Endothelial cell of umbilical vein (primary cell): ENCODE results near the gene TMEM114. TPM values are rescaled to one million over a fixed set of nuclear protein-coding genes. Genes with fewer than 3 reads are reported as not detected.

Experiments used
- BruUV-seq: library from RNA; stranded (reverse); fragments of 400-500 nt; replicated peaks from 2 replicates; lab custom pipeline; 2021; lab: Mats Ljungman, UMichigan
- CTCF ChIA-PET: fragments of 300-600, 350-600 bp; sonication (Branson Sonifier 250); formaldehyde crosslinking; loops from one replicate; lab custom pipeline; 2021; ENCODE audit warnings: antibody characterized with exemption, inconsistent platforms; lab: Charles Lee
- POLR2A ChIA-PET: fragments of 300-600, 350-600 bp; sonication (Branson Sonifier 250); formaldehyde crosslinking; loops from one replicate; lab custom pipeline; 2021; ENCODE audit warnings: antibody characterized with exemption, inconsistent platforms; lab: Charles Lee
- DNase-seq: peaks from one replicate; pipeline ENCODE4 v3.0.0-alpha.2; 2011; ENCODE audit warnings: low read depth, low spot score
- FAIRE-seq: peaks from 2 replicates; lab custom pipeline; 2011; peaks lifted over from hg19 to GRCh38; lab: Jason Lieb, UNC
- H2AFZ ChIP-seq: 2 replicates; pipeline ENCODE4 v1.6.0; 2012; ENCODE audit warnings: low read depth, low read length, control low read depth, inconsistent platforms
- H3K27ac ChIP-seq: 2 replicates; pipeline ENCODE4 v1.5.1; 2011; ENCODE audit warnings: low read depth, mild to moderate bottlenecking, control low read depth, low read length, moderate library complexity; ENCODE audit not compliant: insufficient read depth
- H3K27me3 ChIP-seq, 2 experiments: 2 replicates each; pipeline versions ENCODE4 v1.6.0 to v1.6.1; 2011; ENCODE audit warnings: low read length in 2 of 2, mixed read lengths in 1 of 2; ENCODE audit not compliant: control insufficient read depth in 2 of 2, insufficient read depth in 2 of 2
- H3K36me3 ChIP-seq, 2 experiments: 2 replicates in 1 of 2; 3 replicates in 1 of 2; pipeline ENCODE4 v1.5.1; 2011; ENCODE audit warnings: low read length in 2 of 2, mild to moderate bottlenecking in 1 of 2, moderate library complexity in 1 of 2; ENCODE audit not compliant: control insufficient read depth in 2 of 2, insufficient read depth in 2 of 2; ENCODE audit errors: extremely low read depth in 1 of 2
- H3K4me1 ChIP-seq: 3 replicates; pipeline ENCODE4 v1.5.1; 2011; ENCODE audit warnings: mild to moderate bottlenecking, low read length; ENCODE audit not compliant: control insufficient read depth, insufficient read depth; ENCODE audit errors: extremely low read depth
- H3K4me2 ChIP-seq: 2 replicates; pipeline ENCODE4 v1.6.1; 2011; ENCODE audit warnings: low read length, control low read depth, mixed read lengths; ENCODE audit not compliant: insufficient read depth
- H3K4me3 ChIP-seq, 3 experiments: fragments of 200-600 bp in 1 of 3; sonication (generic), shearing (Covaris generic) in 1 of 3; replicated peaks in 1 of 3; 2 replicates each; pipeline ENCODE4 v1.5.1; 2011 to 2016; ENCODE audit warnings: control low read depth in 3 of 3, low read length in 3 of 3, mild to moderate bottlenecking in 2 of 3, inconsistent platforms in 1 of 3, low read depth in 1 of 3, moderate library complexity in 1 of 3; ENCODE audit not compliant: insufficient read depth in 1 of 3
- H3K79me2 ChIP-seq: 2 replicates; pipeline ENCODE4 v1.6.0; 2012; ENCODE audit warnings: low read length, inconsistent platforms; ENCODE audit not compliant: control insufficient read depth, insufficient read depth
- H3K9ac ChIP-seq: replicated peaks from 2 replicates; pipeline ENCODE3; 2011; ENCODE audit warnings: low read length, control low read depth; ENCODE audit not compliant: insufficient read depth; ENCODE audit errors: extremely low read depth
- H3K9me1 ChIP-seq: replicated peaks from 3 replicates; pipeline ENCODE4 v1.6.0; 2011; ENCODE audit warnings: mild to moderate bottlenecking, low read length; ENCODE audit not compliant: control insufficient read depth, insufficient read depth; ENCODE audit errors: extremely low read depth
- H3K9me3 ChIP-seq: replicated peaks from 2 replicates; pipeline ENCODE4 v1.5.1; 2012; ENCODE audit warnings: low read length, inconsistent platforms; ENCODE audit not compliant: control insufficient read depth, insufficient read depth
- H4K20me1 ChIP-seq: replicated peaks from 2 replicates; pipeline ENCODE3; 2011; ENCODE audit warnings: mild to moderate bottlenecking, low read length; ENCODE audit not compliant: control insufficient read depth, insufficient read depth; ENCODE audit errors: extremely low read depth
- EZH2 ChIP-seq: IDR thresholded peaks from 2 replicates; pipeline ENCODE4 v1.6.1; 2012; ENCODE audit warnings: borderline replicate concordance, low read depth, mild to moderate bottlenecking, moderate library complexity, low read length, inconsistent platforms; ENCODE audit not compliant: severe bottlenecking
- FOS ChIP-seq: IDR thresholded peaks from 2 replicates; pipeline ENCODE4 v1.6.1; 2011; ENCODE audit warnings: mild to moderate bottlenecking, low read length, moderate library complexity, borderline replicate concordance; ENCODE audit not compliant: insufficient read depth
- GATA2 ChIP-seq: IDR thresholded peaks from 2 replicates; pipeline ENCODE4 v1.7.0; 2011; ENCODE audit warnings: low read depth, mild to moderate bottlenecking, moderate library complexity, mixed read lengths, low read length; ENCODE audit not compliant: insufficient read length, insufficient read depth
- JUN ChIP-seq: IDR thresholded peaks from 2 replicates; pipeline ENCODE4 v1.6.1; 2011; ENCODE audit warnings: borderline replicate concordance, low read depth; ENCODE audit not compliant: insufficient read length, insufficient read depth
- MYC ChIP-seq: IDR thresholded peaks from one replicate; pipeline ENCODE4 v1.6.1; 2011; ENCODE audit warnings: mild to moderate bottlenecking, low read depth, low read length
- POLR2A ChIP-seq: IDR thresholded peaks from 2 replicates; pipeline ENCODE4 v1.6.1; 2012; ENCODE audit warnings: low read depth, mild to moderate bottlenecking, control low read depth, low read length
- POLR2AphosphoS5 ChIP-seq: IDR thresholded peaks from 2 replicates; pipeline ENCODE4 v1.6.1; 2012; ENCODE audit warnings: low read depth, mild to moderate bottlenecking, control low read depth, low read length, moderate library complexity; ENCODE audit not compliant: insufficient read depth
- dilution Hi-C: fragments of 300-500 bp; cut with MboI; formaldehyde crosslinking; loops from one replicate; pipeline ENCODE4 v1.15.0; 2019; ENCODE audit warnings: low sequenced_read_pairs; ENCODE audit not compliant: extremely low pct_ligation_motif_present
- intact Hi-C: fragments of 100-400 bp; cut with micrococcal nuclease; formaldehyde crosslinking; loops from one replicate; pipeline ENCODE4 v1.10.0; 2022
- polyA plus RNA-seq, 4 experiments: library from polyadenylated mRNA; depleted of rRNA in 3 of 4; stranded (reverse) in 3 of 4; unstranded in 1 of 4; fragments of >200 nt; gene quantifications; 2 replicates each; pipeline versions ENCODE4 v1.2.1 to v1.2.3, GENCODE V29; 2011 to 2012; ENCODE audit warnings: missing spikeins in 1 of 4
- total RNA-seq: library from RNA; stranded (reverse); gene quantifications from 2 replicates; pipeline ENCODE4 v1.2.3, GENCODE V29; 2021
- TF ChIP-seq, protein P1 (sequence below), 2 donors: IDR thresholded peaks; 1 replicate in 1 of 2; 2 replicates in 1 of 2; pipeline ENCODE4 v1.5.1; 2011; ENCODE audit warnings: low read length in 2 of 2, mild to moderate bottlenecking in 2 of 2, moderate library complexity in 2 of 2, control low read depth in 1 of 2, inconsistent platforms in 1 of 2, low read depth in 1 of 2; ENCODE audit not compliant: insufficient read depth in 1 of 2; ENCODE audit errors: extremely low read depth in 1 of 2
- TF ChIP-seq, protein P2 (sequence below): IDR thresholded peaks from 2 replicates; pipeline ENCODE4 v1.6.1; 2011; ENCODE audit not compliant: insufficient read depth, insufficient read length

TMEM114 gene
- total and polyA plus RNA-seq, 2 donors (not counting 3 experiments of a cell fraction or from before 2014, with no cell fraction given), result not detected

DNA sequence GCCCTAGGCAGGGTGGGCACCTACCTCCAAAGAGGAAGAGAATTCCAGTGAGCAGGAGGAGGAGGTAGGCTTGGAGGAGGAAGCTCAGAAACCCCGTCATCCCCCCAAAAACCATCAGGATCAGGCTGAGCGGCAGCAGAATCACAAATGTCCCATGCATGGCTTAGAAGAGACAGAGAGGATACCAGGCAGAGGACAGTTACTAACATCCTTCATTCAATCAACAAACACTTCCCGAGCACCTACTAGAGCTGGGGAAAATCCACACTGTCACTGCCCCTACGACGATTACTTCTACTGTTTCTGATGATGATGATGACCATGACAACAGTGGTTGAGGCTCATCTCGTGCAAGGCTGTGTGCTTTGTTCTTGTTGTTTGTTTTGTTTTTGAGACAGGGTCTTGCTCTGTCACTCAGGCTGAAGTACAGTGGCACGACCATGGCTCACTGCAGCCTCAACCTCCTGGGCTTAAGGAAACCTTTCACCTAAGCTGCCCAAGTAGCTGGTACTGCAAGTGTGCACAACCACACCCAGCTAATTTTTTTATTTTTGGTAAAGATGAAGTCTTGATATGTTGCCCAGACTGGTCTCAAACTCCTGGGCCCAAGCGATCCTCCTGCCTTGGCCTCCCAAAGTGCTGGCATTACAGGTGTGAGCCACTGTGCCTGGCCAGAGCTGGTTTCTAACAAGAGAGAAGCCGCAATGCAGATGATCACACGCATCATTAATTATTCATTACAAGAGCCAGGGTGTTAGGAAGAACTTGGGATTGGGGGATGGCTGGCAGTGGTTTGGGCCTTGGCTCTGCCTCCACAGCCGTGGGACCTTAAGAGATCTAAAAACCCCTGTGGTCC is 18.0 kb downstream of the TMEM114 start:
- no peak for FAIRE-seq
- TF ChIP-seq FOS, result no peak
- TF ChIP-seq GATA2, result no peak
- TF ChIP-seq, protein P1, sequence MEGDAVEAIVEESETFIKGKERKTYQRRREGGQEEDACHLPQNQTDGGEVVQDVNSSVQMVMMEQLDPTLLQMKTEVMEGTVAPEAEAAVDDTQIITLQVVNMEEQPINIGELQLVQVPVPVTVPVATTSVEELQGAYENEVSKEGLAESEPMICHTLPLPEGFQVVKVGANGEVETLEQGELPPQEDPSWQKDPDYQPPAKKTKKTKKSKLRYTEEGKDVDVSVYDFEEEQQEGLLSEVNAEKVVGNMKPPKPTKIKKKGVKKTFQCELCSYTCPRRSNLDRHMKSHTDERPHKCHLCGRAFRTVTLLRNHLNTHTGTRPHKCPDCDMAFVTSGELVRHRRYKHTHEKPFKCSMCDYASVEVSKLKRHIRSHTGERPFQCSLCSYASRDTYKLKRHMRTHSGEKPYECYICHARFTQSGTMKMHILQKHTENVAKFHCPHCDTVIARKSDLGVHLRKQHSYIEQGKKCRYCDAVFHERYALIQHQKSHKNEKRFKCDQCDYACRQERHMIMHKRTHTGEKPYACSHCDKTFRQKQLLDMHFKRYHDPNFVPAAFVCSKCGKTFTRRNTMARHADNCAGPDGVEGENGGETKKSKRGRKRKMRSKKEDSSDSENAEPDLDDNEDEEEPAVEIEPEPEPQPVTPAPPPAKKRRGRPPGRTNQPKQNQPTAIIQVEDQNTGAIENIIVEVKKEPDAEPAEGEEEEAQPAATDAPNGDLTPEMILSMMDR (IDR thresholded peaks at IDR 0.05; ENCODE audit: extremely low read depth in 1 of 2, insufficient read depth in 1 of 2, low read depth in 1 of 2, low read length in 2 of 2), result no peak
- TF ChIP-seq POLR2A, result no peak
- TF ChIP-seq, protein P2, sequence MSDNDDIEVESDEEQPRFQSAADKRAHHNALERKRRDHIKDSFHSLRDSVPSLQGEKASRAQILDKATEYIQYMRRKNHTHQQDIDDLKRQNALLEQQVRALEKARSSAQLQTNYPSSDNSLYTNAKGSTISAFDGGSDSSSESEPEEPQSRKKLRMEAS, result no peak
- no peak for TF ChIP-seq EZH2
- no peak for TF ChIP-seq JUN
- no peak for TF ChIP-seq MYC
- TF ChIP-seq POLR2AphosphoS5, result no peak
- no peaks in the 10 kb centered on the region for H3K9me1 ChIP-seq
- H3K4me1 ChIP-seq, result no peaks in the 10 kb centered on the region
- H4K20me1 ChIP-seq, result no peaks in the 10 kb centered on the region
- H3K9ac ChIP-seq, result no peak overlapping the region
- no peaks in the 10 kb centered on the region for H3K9me3 ChIP-seq
- H3K4me3 ChIP-seq, result no peak overlapping the region
- no peaks in the 10 kb centered on the region for H3K36me3 ChIP-seq
- no peaks in the 10 kb centered on the region for H3K79me2 ChIP-seq
- no peak overlapping the region for H3K4me2 ChIP-seq
- H3K27me3 ChIP-seq, result peaks cover 2 to 3% of the 10 kb centered on the region in 2 experiments
- dilution Hi-C loops, result no loop called here
- no peak overlapping the region for H2AFZ ChIP-seq
- POLR2A ChIA-PET, result no interaction called here
- intact Hi-C loops, result no loop called here
- H3K27ac ChIP-seq, result no peak overlapping the region
- DNase-seq, result no peak
- CTCF ChIA-PET, result interaction anchor here (1.2 to 2.0 kb wide), 5 partner anchors 25 to 436 kb away, joined by 3 to 10 read pairs (median 5); no protein-coding TSS in a partner anchor
- no TSS peak for BruUV-seq
